Measurements from ENCODE around the gene AMOTL1. TPM values are rescaled to one million over a fixed set of nuclear protein-coding genes. Genes with fewer than 3 reads are reported as not detected.

Gene AMOTL1
- polyA plus RNA-seq, 1 donor from 2014 or later = 10.7 TPM

DNA sequence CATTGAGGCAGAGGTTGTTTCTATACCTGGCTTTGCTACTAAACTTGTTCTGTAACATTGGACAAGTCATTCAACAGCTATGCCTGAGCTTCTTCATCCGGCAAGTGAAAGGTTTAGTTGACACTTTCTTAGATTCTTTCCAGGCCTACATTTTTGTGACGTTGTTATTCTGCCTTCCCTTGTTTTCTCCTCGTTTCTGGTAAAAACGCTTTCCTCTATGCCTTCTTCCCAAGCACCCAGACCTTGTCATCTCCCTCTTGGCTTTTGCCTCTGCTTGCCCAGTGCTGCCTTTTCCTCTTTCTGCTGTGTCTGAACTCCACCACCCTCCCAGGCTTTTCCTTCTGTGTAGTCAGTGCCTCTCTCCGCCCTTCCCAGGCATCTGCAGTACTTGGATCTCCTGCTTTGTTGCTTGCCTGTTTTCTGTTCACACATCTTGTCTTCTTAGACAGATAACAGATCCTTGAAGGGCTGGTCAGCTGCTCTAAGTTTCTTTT, 1.4 kb upstream of the AMOTL1 start:
- no peaks in the 10 kb centered on the region for H4K20me1 ChIP-seq (ENCODE audit: insufficient read depth)
- no peaks in the 10 kb centered on the region for H3K9me2 ChIP-seq (ENCODE audit: insufficient read depth, low read length)
- no peak overlapping the region for H3K4me3 ChIP-seq (ENCODE audit: low read length)
- H3K9ac ChIP-seq (ENCODE audit: low read length) = no peak overlapping the region
- no peaks in the 10 kb centered on the region for H3F3A ChIP-seq (ENCODE audit: insufficient read depth, low read length, poor library complexity, severe bottlenecking)
- no peak overlapping the region for H3K4me2 ChIP-seq (ENCODE audit: low read length)
- H3K27ac ChIP-seq (ENCODE audit: low read length) = no peak overlapping the region
- TF ChIP-seq CTCF (IDR thresholded peaks at IDR 0.05; ENCODE audit: poor library complexity, severe bottlenecking) = no peak
- H3K9me3 ChIP-seq (ENCODE audit: low read length) = no peaks in the 10 kb centered on the region
- no peak overlapping the region for H2AFZ ChIP-seq (ENCODE audit: low read depth, low read length)
- H3K27me3 ChIP-seq (ENCODE audit: insufficient read depth, low read depth, low read length) = no peaks in the 10 kb centered on the region
- peaks cover 31% of the 10 kb centered on the region for H3K79me2 ChIP-seq (replicated peaks; ENCODE audit: insufficient read depth, low read length)
- no peaks in the 10 kb centered on the region for H3K36me3 ChIP-seq (ENCODE audit: insufficient read depth, low read length)

DNA sequence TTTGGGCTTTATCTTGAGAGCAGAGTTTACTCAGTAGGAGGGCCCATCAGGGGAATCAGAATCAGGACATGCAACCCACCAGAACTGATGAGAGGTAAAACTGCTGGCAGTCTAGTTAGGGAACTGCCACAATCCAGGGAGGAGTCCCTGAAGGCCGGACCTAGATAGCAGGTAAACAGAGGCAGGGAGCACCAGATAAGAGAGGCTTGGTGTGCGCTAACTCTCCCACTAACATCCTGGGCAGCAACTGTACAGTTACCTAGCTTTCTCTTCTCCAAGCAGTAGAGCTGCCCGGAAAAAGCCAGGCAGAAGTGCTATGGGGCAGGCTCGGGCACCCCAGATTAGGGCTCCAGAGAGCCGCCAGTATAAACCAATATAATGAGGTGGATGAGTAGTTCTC, 865 bp upstream of the AMOTL1 start:
- H3F3A ChIP-seq (ENCODE audit: insufficient read depth, low read length, poor library complexity, severe bottlenecking) = no peaks in the 10 kb centered on the region
- no peak overlapping the region for H3K4me3 ChIP-seq (ENCODE audit: low read length)
- H3K4me2 ChIP-seq (ENCODE audit: low read length) = no peak overlapping the region
- no peak overlapping the region for H3K27ac ChIP-seq (ENCODE audit: low read length)
- H3K9me2 ChIP-seq (ENCODE audit: insufficient read depth, low read length) = no peaks in the 10 kb centered on the region
- H3K79me2 ChIP-seq (replicated peaks; ENCODE audit: insufficient read depth, low read length) = peaks cover 36% of the 10 kb centered on the region
- TF ChIP-seq TAF1 (IDR thresholded peaks at IDR 0.05; ENCODE audit: low read depth) = no peak
- TF ChIP-seq EZH2 (IDR thresholded peaks at IDR 0.05; ENCODE audit: borderline replicate concordance, insufficient read depth, low read length, poor library complexity, severe bottlenecking) = no peak
- TF ChIP-seq EP300 (conservative IDR thresholded peaks at IDR 0.05; ENCODE audit: poor library complexity, severe bottlenecking) = no peak
- TF ChIP-seq REST (IDR thresholded peaks at IDR 0.05; ENCODE audit: borderline replicate concordance) = no peak
- TF ChIP-seq CTCF (IDR thresholded peaks at IDR 0.05; ENCODE audit: poor library complexity, severe bottlenecking) = no peak
- TF ChIP-seq SMC3 (conservative IDR thresholded peaks at IDR 0.05; ENCODE audit: poor library complexity) = no peak
- no peak for TF ChIP-seq RAD21 (conservative IDR thresholded peaks at IDR 0.05)
- no peaks in the 10 kb centered on the region for H3K27me3 ChIP-seq (ENCODE audit: insufficient read depth, low read depth, low read length)
- no peaks in the 10 kb centered on the region for H4K20me1 ChIP-seq (ENCODE audit: insufficient read depth)
- no peaks in the 10 kb centered on the region for H3K36me3 ChIP-seq (ENCODE audit: insufficient read depth, low read length)
- H2AFZ ChIP-seq (ENCODE audit: low read depth, low read length) = no peak overlapping the region
- H3K9ac ChIP-seq (ENCODE audit: low read length) = no peak overlapping the region
- no peaks in the 10 kb centered on the region for H3K9me3 ChIP-seq (ENCODE audit: low read length)
